K562 (cell line): Measurements from ENCODE around the gene NUP85. TPM values are rescaled to one million over a fixed set of nuclear protein-coding genes. Genes with fewer than 3 reads are reported as not detected.

Source experiments
- CBX3 ChIP-seq, 2 experiments: IDR thresholded peaks; 1 replicate in 1 of 2; 2 replicates in 1 of 2; pipeline ENCODE4 v1.6.1; 2012; ENCODE audit warnings: inconsistent platforms in 2 of 2, low read length in 2 of 2, borderline replicate concordance in 1 of 2, control low read depth in 1 of 2
- CSDE1 ChIP-seq, 2 experiments: fragments of 450-650 bp; IDR thresholded peaks; 2 replicates each; pipeline ENCODE4 v1.6.1; 2016; ENCODE audit warnings: mild to moderate bottlenecking in 1 of 2
- CTBP1 ChIP-seq: fragments of 450-650 bp; IDR thresholded peaks from 2 replicates; pipeline ENCODE4 v1.6.1; 2016; ENCODE audit warnings: borderline replicate concordance
- DPF2 ChIP-seq: fragments of 450-650 bp; IDR thresholded peaks from 2 replicates; pipeline ENCODE4 v1.6.1; 2016
- E2F6 ChIP-seq, 2 experiments: IDR thresholded peaks; 2 replicates each; pipeline ENCODE4 v1.6.1; 2011; ENCODE audit warnings: borderline replicate concordance in 1 of 2, control low read depth in 1 of 2, low read depth in 1 of 2, low read length in 1 of 2, mild to moderate bottlenecking in 1 of 2, mixed read lengths in 1 of 2, moderate library complexity in 1 of 2; ENCODE audit not compliant: insufficient read depth in 1 of 2, insufficient read length in 1 of 2, poor library complexity in 1 of 2, severe bottlenecking in 1 of 2; ENCODE audit errors: extremely low read depth in 1 of 2
- ETV5 ChIP-seq: sonication (generic); formaldehyde crosslinking; IDR thresholded peaks from 2 replicates; pipeline ENCODE4 v1.4.0; 2020; ENCODE audit warnings: low read depth, mild to moderate bottlenecking, missing genetic modification reagents
- HDAC1 ChIP-seq, 2 experiments: fragments of 450-650 bp; IDR thresholded peaks; 2 replicates each; pipeline ENCODE4 v1.6.1; 2016 to 2017; ENCODE audit warnings: inconsistent platforms in 1 of 2, mild to moderate bottlenecking in 1 of 2, moderate library complexity in 1 of 2
- KDM1A ChIP-seq, 2 experiments: fragments of 450-650 bp; IDR thresholded peaks; 2 replicates each; pipeline ENCODE4 v1.6.1; 2016; ENCODE audit warnings: mild to moderate bottlenecking in 2 of 2
- POLR2A ChIP-seq: fragments of 450-650 bp; conservative IDR thresholded peaks from 2 replicates; pipeline ENCODE4 v1.6.1; 2016
- RBM39 ChIP-seq: fragments of 200-400 bp; formaldehyde crosslinking; optimal IDR thresholded peaks from 2 replicates; pipeline ENCODE3; 2018; ENCODE audit warnings: low read depth, low read length
- TAF9B ChIP-seq: fragments of 450-650 bp; IDR thresholded peaks from 2 replicates; pipeline ENCODE4 v1.6.1; 2018; ENCODE audit warnings: mild to moderate bottlenecking; ENCODE audit not compliant: partially characterized antibody
- TFAP4 ChIP-seq: sonication (generic); formaldehyde crosslinking; IDR thresholded peaks from 2 replicates; pipeline ENCODE4 v1.8.0; 2022; ENCODE audit warnings: missing genetic modification reagents, mild to moderate bottlenecking, moderate library complexity, borderline replicate concordance
- THRAP3 ChIP-seq: fragments of 450-650 bp; IDR thresholded peaks from 2 replicates; pipeline ENCODE4 v1.6.1; 2016; ENCODE audit warnings: mild to moderate bottlenecking, inconsistent platforms, borderline replicate concordance
- TOE1 ChIP-seq, 2 experiments: fragments of 450-650 bp in 1 of 2; sonication (generic) in 1 of 2; formaldehyde crosslinking in 1 of 2; IDR thresholded peaks; 2 replicates each; pipeline versions ENCODE4 v1.7.1 to v1.8.0; 2016 to 2022; ENCODE audit warnings: borderline replicate concordance in 2 of 2, mild to moderate bottlenecking in 2 of 2, antibody characterized with exemption in 1 of 2, inconsistent platforms in 1 of 2, low read depth in 1 of 2, missing genetic modification reagents in 1 of 2, moderate library complexity in 1 of 2
- ZBTB1 ChIP-seq: sonication (generic); formaldehyde crosslinking; IDR thresholded peaks from 2 replicates; pipeline ENCODE4 v1.8.1; 2023; ENCODE audit warnings: missing genetic modification reagents, low read depth, mild to moderate bottlenecking, borderline replicate concordance
- ZBTB11 ChIP-seq, 3 experiments: fragments of 200-800 bp in 1 of 3; fragments of 250-450 bp in 1 of 3; fragments of 450-650 bp in 1 of 3; sonication (Bioruptor Pico) in 1 of 3; sonication (Bioruptor generic) in 1 of 3; formaldehyde crosslinking in 1 of 3; IDR thresholded peaks; 2 replicates each; pipeline versions ENCODE4 v1.6.1 to v1.8.0; 2016 to 2022; ENCODE audit warnings: mild to moderate bottlenecking in 2 of 3, missing genetic modification characterization in 2 of 3, missing compliant biosample characterization in 1 of 3, moderate library complexity in 1 of 3
- ZBTB43 ChIP-seq: sonication (generic); formaldehyde crosslinking; IDR thresholded peaks from 2 replicates; pipeline ENCODE4 v1.8.0; 2023; ENCODE audit warnings: mild to moderate bottlenecking, missing genetic modification reagents
- ZBTB7A ChIP-seq: IDR thresholded peaks from 2 replicates; pipeline ENCODE4 v1.6.1; 2011; ENCODE audit warnings: low read depth, mild to moderate bottlenecking, low read length, moderate library complexity, borderline replicate concordance; ENCODE audit not compliant: control insufficient read depth
- polyA plus RNA-seq, 8 experiments: library from polyadenylated mRNA; depleted of rRNA in 4 of 8; stranded (reverse) in 5 of 8; unstranded in 3 of 8; fragments of >200 nt; fragmentation: Nextera tagmentation in 2 of 8; fragmentation: Illumina TruSeq in 1 of 8; extraction: Ambion mirVana in 2 of 8; extraction: Trizol in 1 of 8; gene quantifications; 2 replicates each; pipeline versions ENCODE4 v1.2.1 to v1.2.3, GENCODE V29; 2011 to 2014; ENCODE audit warnings: inconsistent platforms in 1 of 8, missing spikeins in 1 of 8
- total RNA-seq, 7 experiments: library from RNA; depleted of rRNA in 6 of 7; stranded (reverse); fragments of >200 nt in 6 of 7; fragmentation: Illumina TruSeq in 2 of 7; extraction: Trizol in 2 of 7; gene quantifications; 2 replicates each; pipeline versions ENCODE4 v1.2.1 to v1.2.3, GENCODE V29; 2011 to 2021; ENCODE audit warnings: low replicate concordance in 1 of 7

The NUP85 gene
- total and polyA plus RNA-seq, 9 of the 15 experiments (the other 6 are each of a cell fraction or from before 2014, with no cell fraction given): 50.2 to 177 (median 110) TPM

GRCh38 chr17:75267411-75268232, 62.1 kb downstream of the NUP85 start (continued):
- TF ChIP-seq ZBTB43 (CRISPR knock-in tag): no peak
- TF ChIP-seq KDM1A (IDR thresholded peaks at IDR 0.05): no peak
- TF ChIP-seq E2F6 (IDR thresholded peaks at IDR 0.05; ENCODE audit: borderline replicate concordance in 1 of 2, extremely low read depth in 1 of 2, insufficient read depth in 1 of 2, insufficient read length in 1 of 2, low read depth in 1 of 2, low read length in 1 of 2, poor library complexity in 1 of 2, severe bottlenecking in 1 of 2): peak in 1 of 2 experiments; percentile 12
- peak; percentile 18; the same call in 1 of the 2 replicates for TF ChIP-seq TOE1 (IDR thresholded peaks at IDR 0.05; ENCODE audit: borderline replicate concordance)
- no peak for TF ChIP-seq TOE1 (CRISPR knock-in tag; IDR thresholded peaks at IDR 0.05; ENCODE audit: borderline replicate concordance, low read depth)
- peak; percentile 73 for TF ChIP-seq CTBP1
- 0 out of 4 replicates have a peak, but pooled peaks of 1 of the 2 experiments have one; percentile 17 for TF ChIP-seq HDAC1 (IDR thresholded peaks at IDR 0.05)
- TF ChIP-seq THRAP3: no peak
- TF ChIP-seq DPF2: peak; percentile 40; the same call in 1 of the 2 replicates
- peak in 1 of 2 experiments; percentile 33; a peak in 1 of 3 replicates for TF ChIP-seq CBX3 (IDR thresholded peaks at IDR 0.05; ENCODE audit: borderline replicate concordance in 1 of 2, low read length in 2 of 2)
- TF ChIP-seq TFAP4 (CRISPR knock-in tag): peak; percentile 72; the same call in 1 of the 2 replicates
- TF ChIP-seq ZBTB1 (CRISPR knock-in tag): no peak
- TF ChIP-seq ETV5: peak; percentile 25; the same call in 1 of the 2 replicates
- no peak for TF ChIP-seq CSDE1 (IDR thresholded peaks at IDR 0.05)
- TF ChIP-seq RBM39: no peak
- no peak for TF ChIP-seq ZBTB11 (CRISPR knock-in tag; IDR thresholded peaks at IDR 0.05)
- TF ChIP-seq TAF9B: no peak
- peak; percentile 32; the same call in 1 of the 2 replicates for TF ChIP-seq ZBTB7A
- peak; percentile 60; the same call in 1 of the 2 replicates for TF ChIP-seq POLR2A
